ENCODE measurements around the gene LIPE. TPM values are rescaled to one million over a fixed set of nuclear protein-coding genes. Genes with fewer than 3 reads are reported as not detected.

Gene LIPE
- total RNA-seq, 1 donor from 2014 or later = 10.8 TPM

DNA sequence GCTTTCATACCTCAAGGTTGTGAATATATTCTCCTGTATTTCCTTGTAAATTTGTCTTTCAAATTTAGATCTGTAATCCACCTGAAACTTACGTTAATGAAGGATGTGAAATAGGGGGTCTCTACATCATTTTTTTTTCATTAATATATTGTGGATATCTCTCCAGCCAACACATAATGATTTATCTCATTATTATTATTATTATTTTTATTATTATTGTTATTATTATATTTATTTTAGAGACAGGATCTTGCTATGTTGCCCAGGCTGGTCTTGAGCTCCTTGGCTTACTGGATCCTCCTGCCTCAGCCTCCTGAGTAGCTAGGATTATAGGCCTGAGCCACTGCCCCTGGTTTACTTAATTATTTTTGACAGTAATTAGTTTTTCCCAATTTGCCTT, 4.3 kb upstream of the LIPE start:
- H3K4me3 Mint-ChIP-seq = no peak overlapping the region
- H3K36me3 Mint-ChIP-seq = no peaks in the 10 kb centered on the region
- TF ChIP-seq, protein P1, sequence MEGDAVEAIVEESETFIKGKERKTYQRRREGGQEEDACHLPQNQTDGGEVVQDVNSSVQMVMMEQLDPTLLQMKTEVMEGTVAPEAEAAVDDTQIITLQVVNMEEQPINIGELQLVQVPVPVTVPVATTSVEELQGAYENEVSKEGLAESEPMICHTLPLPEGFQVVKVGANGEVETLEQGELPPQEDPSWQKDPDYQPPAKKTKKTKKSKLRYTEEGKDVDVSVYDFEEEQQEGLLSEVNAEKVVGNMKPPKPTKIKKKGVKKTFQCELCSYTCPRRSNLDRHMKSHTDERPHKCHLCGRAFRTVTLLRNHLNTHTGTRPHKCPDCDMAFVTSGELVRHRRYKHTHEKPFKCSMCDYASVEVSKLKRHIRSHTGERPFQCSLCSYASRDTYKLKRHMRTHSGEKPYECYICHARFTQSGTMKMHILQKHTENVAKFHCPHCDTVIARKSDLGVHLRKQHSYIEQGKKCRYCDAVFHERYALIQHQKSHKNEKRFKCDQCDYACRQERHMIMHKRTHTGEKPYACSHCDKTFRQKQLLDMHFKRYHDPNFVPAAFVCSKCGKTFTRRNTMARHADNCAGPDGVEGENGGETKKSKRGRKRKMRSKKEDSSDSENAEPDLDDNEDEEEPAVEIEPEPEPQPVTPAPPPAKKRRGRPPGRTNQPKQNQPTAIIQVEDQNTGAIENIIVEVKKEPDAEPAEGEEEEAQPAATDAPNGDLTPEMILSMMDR (IDR thresholded peaks at IDR 0.05; ENCODE audit: unreplicated experiment) = no peak

DNA sequence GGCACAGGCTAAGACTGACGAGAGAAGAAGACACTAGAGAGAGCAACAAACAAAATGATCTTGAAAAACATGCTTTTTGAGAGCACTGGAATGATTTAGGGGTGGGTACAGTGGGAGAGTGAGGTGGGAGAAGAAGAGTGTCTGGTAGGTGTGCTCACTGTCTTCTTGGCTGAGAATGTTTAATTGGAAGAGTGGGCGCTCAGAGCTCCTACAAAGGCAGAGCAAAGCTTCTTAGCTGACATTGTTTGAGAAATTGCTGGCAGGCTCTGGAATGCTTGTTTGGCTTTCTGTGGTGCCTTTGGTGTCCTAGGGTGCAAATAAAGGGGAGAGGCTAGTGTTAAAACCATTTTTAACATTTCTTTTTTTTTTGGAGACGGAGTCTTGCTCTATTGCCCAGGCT, 1.5 kb upstream of the LIPE start:
- DNase-seq (ENCODE audit: low spot score in 2 of 2, unreplicated experiment in 2 of 2) = no peak
- Mint-ChIP-seq H3K9me3 (no peaks in the 10 kb centered on the region), H3K36me3 (no peaks in the 10 kb centered on the region), H3K27me3 (ENCODE audit: low read depth) (peaks cover 5% of the 10 kb centered on the region), H3K4me1 (peaks cover 23% of the 10 kb centered on the region), H3K27ac (no peak overlapping the region), H3K4me3 (no peak overlapping the region)
- TF ChIP-seq, protein P1 (IDR thresholded peaks at IDR 0.05; ENCODE audit: unreplicated experiment) = no peak

More for the DNA sequence above, 4.3 kb upstream of the LIPE start:
- no peak overlapping the region for H3K27ac Mint-ChIP-seq
- peaks cover 20% of the 10 kb centered on the region for H3K4me1 Mint-ChIP-seq
- no peaks in the 10 kb centered on the region for H3K27me3 Mint-ChIP-seq (ENCODE audit: low read depth)
- no peak for DNase-seq (ENCODE audit: low spot score in 2 of 2, unreplicated experiment in 2 of 2)
- H3K9me3 Mint-ChIP-seq = no peaks in the 10 kb centered on the region

DNA sequence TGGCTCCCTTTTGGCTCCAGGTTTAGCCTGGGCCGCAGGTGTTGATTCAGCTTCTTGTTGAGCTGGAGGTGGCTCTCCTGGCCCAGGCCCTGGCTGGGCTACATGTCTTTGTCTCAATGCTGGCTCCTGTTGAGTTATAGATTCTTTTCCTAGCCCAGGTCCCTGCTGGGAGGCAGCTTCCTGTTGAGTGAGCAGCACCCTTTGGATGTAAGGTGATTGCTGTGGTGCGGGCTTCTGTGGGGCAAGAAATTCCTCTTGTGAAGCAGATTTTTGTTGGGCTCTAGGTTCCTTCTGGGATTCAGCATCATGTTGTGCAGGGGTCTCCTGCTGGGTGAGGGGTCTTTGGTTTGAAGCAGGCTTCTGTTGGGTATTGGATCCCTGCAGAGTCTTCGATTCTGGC, 545 bp downstream of the LIPE start:
- Mint-ChIP-seq H3K27ac (no peak overlapping the region), H3K9me3 (no peaks in the 10 kb centered on the region), H3K27me3 (ENCODE audit: low read depth) (peaks cover 5% of the 10 kb centered on the region), H3K36me3 (no peaks in the 10 kb centered on the region), H3K4me1 (peaks cover 36% of the 10 kb centered on the region), H3K4me3 (no peak overlapping the region)
- TF ChIP-seq, protein P1 (IDR thresholded peaks at IDR 0.05; ENCODE audit: unreplicated experiment) = no peak
- DNase-seq (ENCODE audit: low spot score in 2 of 2, unreplicated experiment in 2 of 2) = no peak

DNA sequence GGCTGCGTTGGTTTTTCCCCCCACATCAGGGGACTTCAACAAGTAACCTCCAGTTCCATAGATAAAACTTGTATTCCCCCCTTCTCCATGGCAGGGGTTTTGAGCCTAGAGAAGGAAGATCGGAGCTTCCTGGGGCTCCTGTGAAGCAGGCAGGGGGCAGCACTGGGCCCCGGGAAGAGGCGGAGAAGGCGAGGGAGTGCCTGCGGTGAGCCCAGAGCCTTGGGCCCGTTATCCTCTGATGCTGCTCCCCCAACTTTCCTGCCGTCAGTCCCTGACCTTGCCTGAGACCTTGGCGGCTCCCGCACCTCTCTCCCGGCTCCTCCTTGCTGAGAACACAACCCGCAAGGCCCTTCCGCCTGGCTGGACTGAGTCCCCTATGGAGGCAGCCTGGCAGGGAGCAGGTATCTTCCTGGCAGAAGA, 2.5 kb downstream of the LIPE start:
- DNase-seq (ENCODE audit: low spot score in 2 of 2, unreplicated experiment in 2 of 2) = no peak
- Mint-ChIP-seq H3K4me1 (peaks cover 38% of the 10 kb centered on the region), H3K36me3 (no peaks in the 10 kb centered on the region), H3K4me3 (peak overlapping the region; percentile 78), H3K9me3 (no peaks in the 10 kb centered on the region), H3K27me3 (ENCODE audit: low read depth) (peaks cover 5% of the 10 kb centered on the region), H3K27ac (no peak overlapping the region)
- TF ChIP-seq, protein P1 (IDR thresholded peaks at IDR 0.05; ENCODE audit: unreplicated experiment) = no peak

DNA sequence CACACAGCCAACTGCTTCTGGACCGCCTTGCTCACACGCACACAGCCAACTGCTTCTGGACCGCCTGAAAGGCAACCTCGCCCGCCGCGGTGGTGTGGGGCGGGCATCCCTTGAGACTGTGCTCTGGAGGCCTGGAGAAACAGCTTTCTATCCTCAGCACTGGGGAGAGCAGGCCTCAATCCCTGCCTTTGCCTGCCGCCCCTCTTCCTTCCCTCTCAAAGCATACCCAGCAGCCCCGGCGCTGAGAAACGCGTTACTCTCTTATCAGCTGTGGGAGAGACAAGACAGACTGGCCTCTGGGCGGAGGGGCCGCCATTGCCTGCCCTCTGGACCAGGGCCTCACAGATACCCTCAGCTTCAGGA, 2.9 kb downstream of the LIPE start:
- Mint-ChIP-seq H3K9me3 (no peaks in the 10 kb centered on the region), H3K36me3 (no peaks in the 10 kb centered on the region), H3K4me3 (peak overlapping the region; percentile 78), H3K27me3 (ENCODE audit: low read depth) (peaks cover 5% of the 10 kb centered on the region), H3K27ac (no peak overlapping the region), H3K4me1 (peaks cover 38% of the 10 kb centered on the region)
- TF ChIP-seq, protein P1 (IDR thresholded peaks at IDR 0.05; ENCODE audit: unreplicated experiment) = no peak
- no peak for DNase-seq (ENCODE audit: low spot score in 2 of 2, unreplicated experiment in 2 of 2)
